Neutrophil (primary cell): ENCODE data around the gene LYSMD1.

ENCODE experiments used
- H3K27ac ChIP-seq: fragments of 200-600 bp; sonication (generic); 2 replicates; pipeline ENCODE4 v1.5.1; 2016; ENCODE audit warnings: mild to moderate bottlenecking, moderate library complexity
- H3K27me3 ChIP-seq: fragments of 200-600 bp; sonication (generic); 2 replicates; pipeline ENCODE4 v1.6.0; 2016; ENCODE audit warnings: mild to moderate bottlenecking
- H3K36me3 ChIP-seq: fragments of 200-600 bp; sonication (generic); 2 replicates; pipeline ENCODE4 v1.5.1; 2017
- H3K4me1 ChIP-seq, 2 experiments: fragments of 200-600 bp in 1 of 2; sonication (generic) in 1 of 2; 1 replicate in 1 of 2; 2 replicates in 1 of 2; pipeline versions ENCODE4 v1.5.1 to v1.6.1; 2013 to 2016; ENCODE audit warnings: low read depth in 1 of 2, low read length in 1 of 2, mild to moderate bottlenecking in 1 of 2, moderate library complexity in 1 of 2; ENCODE audit not compliant: control insufficient read depth in 1 of 2, insufficient read depth in 1 of 2
- H3K4me3 ChIP-seq, 2 experiments: fragments of 200-600 bp in 1 of 2; sonication (generic) in 1 of 2; 1 replicate in 1 of 2; 2 replicates in 1 of 2; pipeline ENCODE4 v1.5.1; 2013 to 2016; ENCODE audit warnings: low read depth in 1 of 2, low read length in 1 of 2, mild to moderate bottlenecking in 1 of 2, moderate library complexity in 1 of 2
- H3K9me3 ChIP-seq: fragments of 200-600 bp; sonication (generic); 2 replicates; pipeline ENCODE4 v1.5.1; 2016
- TF ChIP-seq, protein P1 (sequence below): fragments of 200-600 bp; sonication (generic); IDR thresholded peaks from 2 replicates; pipeline ENCODE4 v1.5.1; 2016; ENCODE audit warnings: antibody characterized with exemption

The LYSMD1 gene

DNA sequence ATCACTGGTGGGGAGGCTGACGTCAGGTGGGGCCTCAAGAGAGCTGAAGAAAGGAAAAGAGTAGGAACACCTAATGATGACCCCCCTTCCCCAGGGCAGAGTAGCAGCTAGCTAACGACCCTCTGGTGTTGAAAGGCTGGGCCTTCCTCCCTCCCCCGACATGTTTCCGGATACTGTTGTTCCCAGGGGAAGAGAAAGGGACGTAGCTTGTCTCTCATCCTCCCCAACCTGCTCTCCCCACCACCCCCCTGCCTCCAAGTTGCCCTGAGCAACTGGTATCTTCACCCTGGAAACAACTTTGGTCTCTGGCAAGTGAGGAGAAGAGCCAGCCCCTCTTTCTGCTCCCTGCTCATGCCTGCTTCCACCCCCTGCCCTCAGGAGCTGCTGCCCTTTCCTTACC, 21.7 kb downstream of the LYSMD1 start:
- H3K4me3 ChIP-seq = no peak overlapping the region
- TF ChIP-seq, protein P1, sequence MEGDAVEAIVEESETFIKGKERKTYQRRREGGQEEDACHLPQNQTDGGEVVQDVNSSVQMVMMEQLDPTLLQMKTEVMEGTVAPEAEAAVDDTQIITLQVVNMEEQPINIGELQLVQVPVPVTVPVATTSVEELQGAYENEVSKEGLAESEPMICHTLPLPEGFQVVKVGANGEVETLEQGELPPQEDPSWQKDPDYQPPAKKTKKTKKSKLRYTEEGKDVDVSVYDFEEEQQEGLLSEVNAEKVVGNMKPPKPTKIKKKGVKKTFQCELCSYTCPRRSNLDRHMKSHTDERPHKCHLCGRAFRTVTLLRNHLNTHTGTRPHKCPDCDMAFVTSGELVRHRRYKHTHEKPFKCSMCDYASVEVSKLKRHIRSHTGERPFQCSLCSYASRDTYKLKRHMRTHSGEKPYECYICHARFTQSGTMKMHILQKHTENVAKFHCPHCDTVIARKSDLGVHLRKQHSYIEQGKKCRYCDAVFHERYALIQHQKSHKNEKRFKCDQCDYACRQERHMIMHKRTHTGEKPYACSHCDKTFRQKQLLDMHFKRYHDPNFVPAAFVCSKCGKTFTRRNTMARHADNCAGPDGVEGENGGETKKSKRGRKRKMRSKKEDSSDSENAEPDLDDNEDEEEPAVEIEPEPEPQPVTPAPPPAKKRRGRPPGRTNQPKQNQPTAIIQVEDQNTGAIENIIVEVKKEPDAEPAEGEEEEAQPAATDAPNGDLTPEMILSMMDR = no peak
- H3K4me1 ChIP-seq = peaks cover 16 to 23% of the 10 kb centered on the region in 2 experiments
- H3K9me3 ChIP-seq = no peaks in the 10 kb centered on the region
- no peak overlapping the region for H3K27ac ChIP-seq
- H3K27me3 ChIP-seq = peaks cover 58% of the 10 kb centered on the region
- H3K36me3 ChIP-seq = no peaks in the 10 kb centered on the region

DNA sequence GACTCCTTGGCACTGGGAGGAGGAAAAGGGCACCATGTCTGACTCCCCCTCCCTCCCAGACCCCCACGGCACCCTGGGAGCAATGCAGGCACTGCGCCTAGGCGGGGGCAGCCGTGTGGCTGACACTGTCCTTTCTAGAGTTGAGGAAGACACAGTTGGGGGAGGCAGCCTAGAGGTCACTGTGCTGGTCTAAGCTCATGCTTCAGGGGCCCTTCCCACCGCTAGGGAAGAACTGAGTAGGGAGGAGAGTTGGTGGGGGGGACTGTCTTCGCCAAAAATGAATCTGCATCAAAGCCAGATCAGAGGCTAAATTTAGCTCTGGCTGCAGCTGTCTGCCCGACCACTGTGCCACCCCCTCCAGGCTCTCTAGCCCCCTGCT, 22.7 kb downstream of the LYSMD1 start:
- Histone ChIP-seq H3K4me1 (peaks cover 16 to 23% of the 10 kb centered on the region in 2 experiments), H3K27me3 (peaks cover 53% of the 10 kb centered on the region), H3K9me3 (no peaks in the 10 kb centered on the region), H3K27ac (no peak overlapping the region), H3K4me3 (no peak overlapping the region), H3K36me3 (no peaks in the 10 kb centered on the region)
- TF ChIP-seq, protein P1 = no peak

DNA sequence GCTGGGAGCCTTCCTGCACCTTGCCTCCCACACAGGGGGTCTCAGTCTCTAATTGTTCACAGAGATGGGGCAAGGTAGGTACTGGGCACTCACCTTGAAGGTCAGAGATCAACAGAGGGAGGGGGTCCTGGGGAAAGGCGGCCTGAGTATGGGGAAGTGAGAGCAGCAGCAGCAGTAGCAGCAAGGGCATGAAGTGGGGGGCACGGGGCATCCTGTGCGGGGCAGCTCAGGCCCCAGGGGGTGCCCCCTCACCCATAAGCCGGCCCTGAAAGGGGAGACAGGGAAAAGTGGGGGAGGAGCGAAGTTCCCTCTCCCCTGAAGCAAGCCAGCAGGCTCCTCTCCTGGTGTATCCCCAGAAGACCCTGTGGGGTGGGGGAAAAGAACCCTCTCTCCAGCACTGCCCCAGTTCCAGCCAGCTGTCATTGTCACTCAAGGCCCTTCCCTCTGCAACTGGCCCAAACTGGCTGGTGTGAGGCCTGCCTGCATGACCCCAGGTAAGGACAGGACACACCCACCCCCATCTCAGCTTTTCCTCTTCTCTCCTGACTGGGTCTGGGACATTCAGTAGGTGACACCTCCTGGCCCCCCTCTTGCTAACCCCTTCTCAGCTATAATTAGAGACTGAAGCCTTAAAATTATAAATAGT, 23.2 kb downstream of the LYSMD1 start:
- TF ChIP-seq, protein P1 = no peak
- no peak overlapping the region for H3K27ac ChIP-seq
- no peak overlapping the region for H3K4me3 ChIP-seq
- H3K36me3 ChIP-seq = no peaks in the 10 kb centered on the region
- H3K9me3 ChIP-seq = no peaks in the 10 kb centered on the region
- peaks cover 16 to 23% of the 10 kb centered on the region in 2 experiments for H3K4me1 ChIP-seq
- peaks cover 48% of the 10 kb centered on the region for H3K27me3 ChIP-seq

DNA sequence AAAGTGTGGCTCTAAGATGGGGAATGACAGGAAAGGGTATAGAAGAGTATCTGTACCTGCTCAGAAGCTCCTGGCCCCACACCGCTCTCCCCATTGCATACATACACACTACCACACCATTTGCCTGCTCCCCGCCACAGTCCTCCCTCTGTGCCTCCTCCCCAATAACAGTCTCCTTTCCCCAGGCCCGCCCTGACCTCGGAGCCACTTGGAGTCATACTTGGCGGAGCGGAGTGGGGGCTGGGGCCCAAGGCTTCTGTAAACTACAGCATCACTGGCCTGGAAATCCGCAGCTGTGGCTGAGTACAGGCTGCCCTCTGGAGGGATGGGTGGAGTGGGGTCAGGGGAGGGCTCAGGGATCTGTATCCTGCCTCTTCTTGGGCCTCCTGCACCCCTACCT, 27.9 kb downstream of the LYSMD1 start:
- H3K4me3 ChIP-seq = no peak overlapping the region

DNA sequence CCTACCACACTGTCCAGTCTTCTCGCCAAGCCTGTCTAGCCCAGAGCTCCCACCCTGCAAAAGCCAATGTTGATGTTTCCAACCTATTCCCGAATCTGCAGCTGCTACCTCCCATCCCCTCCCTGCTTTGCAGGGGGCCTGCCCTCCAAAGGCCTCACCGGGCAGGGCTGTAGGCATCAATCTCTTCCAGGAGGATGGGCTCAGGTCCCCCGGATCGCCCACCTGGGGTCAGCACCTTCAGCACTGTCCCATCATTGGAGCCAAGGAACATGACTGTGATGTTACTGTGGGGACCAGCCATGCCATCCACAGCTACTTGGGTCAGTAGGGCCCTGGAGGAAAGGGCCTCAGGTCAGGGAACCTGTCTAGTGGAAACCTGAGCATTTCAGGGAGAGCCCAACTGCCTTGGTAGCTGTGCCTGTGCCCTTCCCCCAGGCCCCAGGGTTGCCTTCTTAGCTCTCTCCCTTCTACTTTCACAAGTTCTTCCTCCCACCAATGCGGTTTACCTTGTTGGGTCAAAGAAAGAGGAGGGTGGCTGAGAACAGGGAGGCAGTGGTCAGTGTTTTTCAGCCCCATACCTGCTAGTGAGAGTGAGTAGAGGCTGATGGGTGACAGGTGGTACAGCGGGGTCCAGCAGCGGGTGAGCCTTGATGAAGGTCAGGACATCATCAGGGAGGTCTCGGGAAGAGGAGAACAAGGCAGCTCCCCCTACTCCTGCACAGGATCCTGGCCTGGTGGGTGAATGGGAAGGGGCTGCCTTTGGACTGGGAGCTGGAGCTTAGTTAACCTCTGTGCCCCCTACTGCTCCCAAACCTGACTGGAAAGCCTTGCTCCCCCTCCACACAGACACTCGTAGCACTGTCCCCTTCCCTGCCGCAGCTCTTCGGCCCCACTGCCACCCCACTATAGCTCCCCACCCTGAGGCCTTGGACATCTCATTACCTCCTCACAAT, 30.0 kb downstream of the LYSMD1 start:
- no peaks in the 10 kb centered on the region for H3K36me3 ChIP-seq
- H3K27me3 ChIP-seq = peaks cover 15% of the 10 kb centered on the region
- TF ChIP-seq, protein P1 = no peak
- H3K27ac ChIP-seq = no peak overlapping the region
- peaks cover 11 to 12% of the 10 kb centered on the region in 2 experiments for H3K4me1 ChIP-seq
- H3K9me3 ChIP-seq = no peaks in the 10 kb centered on the region
- H3K4me3 ChIP-seq = no peak overlapping the region

More for the DNA sequence above, 27.9 kb downstream of the LYSMD1 start:
- Histone ChIP-seq H3K27me3 (peaks cover 4% of the 10 kb centered on the region), H3K27ac (no peak overlapping the region), H3K4me1 (no peaks in the 10 kb centered on the region), H3K36me3 (no peaks in the 10 kb centered on the region), H3K9me3 (no peaks in the 10 kb centered on the region)
- TF ChIP-seq, protein P1 = no peak
